Gastrocnemius medialis (tissue), 4 donors: ENCODE results near the gene AMT. TPM values are rescaled to one million over a fixed set of nuclear protein-coding genes. Genes with fewer than 3 reads are reported as not detected.
A peak's percentile ranks its signal among the peaks of the same experiment; 100 is the strongest.
"Not testable (repeated sequence)": the region's sequence is repeated elsewhere in the genome, so short reads cannot be mapped to it uniquely, and the experiment has no call there.

Experiments used
- ATAC-seq, 2 donors: fragments of 150-250 bp; one replicate each; pipeline ENCODE4 v1.9.1; 2016
- DNase-seq, 2 donors: peaks; one replicate each; pipeline ENCODE4 v3.0.0-alpha.2; 2019
- H3K27ac ChIP-seq, 4 donors: fragments of 200-600 bp; sonication (generic); 1 replicate in 1 of 4; 2 replicates in 3 of 4; pipeline ENCODE4 v1.5.1; 2016 to 2018; ENCODE audit warnings: mild to moderate bottlenecking in 2 of 4, moderate library complexity in 1 of 4
- H3K27me3 ChIP-seq, 3 donors: fragments of 200-600 bp; sonication (generic) in 2 of 3; 1 replicate in 1 of 3; 2 replicates in 2 of 3; pipeline versions ENCODE4 v1.5.1 to v1.6.0; 2016 to 2019; ENCODE audit warnings: mild to moderate bottlenecking in 1 of 3, moderate library complexity in 1 of 3
- H3K36me3 ChIP-seq, 2 donors: fragments of 200-600 bp; sonication (generic) in 1 of 2; one replicate each; pipeline ENCODE4 v1.5.1; 2017 to 2018
- H3K4me1 ChIP-seq, 2 donors: fragments of 200-600 bp; sonication (generic) in 1 of 2; one replicate each; pipeline ENCODE4 v1.5.1; 2016 to 2017; ENCODE audit warnings: mild to moderate bottlenecking in 2 of 2
- H3K4me3 ChIP-seq, 4 donors: fragments of 200-600 bp; sonication (generic) in 3 of 4; 1 replicate in 1 of 4; 2 replicates in 3 of 4; pipeline ENCODE4 v1.5.1; 2016 to 2019; ENCODE audit warnings: mild to moderate bottlenecking in 2 of 4
- H3K9me3 ChIP-seq, 3 donors: fragments of 200-600 bp; sonication (generic) in 2 of 3; 1 replicate in 1 of 3; 2 replicates in 2 of 3; pipeline ENCODE4 v1.5.1; 2016 to 2019
- POLR2A ChIP-seq, 2 donors: fragments of 450-650 bp; IDR thresholded peaks; one replicate each; pipeline ENCODE4 v1.6.1; 2017; ENCODE audit warnings: antibody characterized with exemption in 2 of 2, mild to moderate bottlenecking in 2 of 2, moderate library complexity in 2 of 2
- in situ Hi-C, 4 donors: fragments of 200-750 bp; cut with MboI; loops; one replicate each; pipeline versions ENCODE4 v1.15.0 to v1.8.0; 2017; ENCODE audit warnings: low sequenced_read_pairs in 4 of 4
- intact Hi-C: fragments of 100-400 bp; cut with DNase I; formaldehyde crosslinking; loops from one replicate; pipeline ENCODE4 v1.15.1; 2023; ENCODE audit warnings: low total_unique reads
- total RNA-seq, 4 donors: library from RNA; depleted of rRNA; stranded (reverse); fragments of >200 nt; gene quantifications; one replicate each; pipeline versions ENCODE4 v1.1.0 to v1.2.3, GENCODE V29; 2016
- TF ChIP-seq, protein P1 (sequence below), 5 experiments: fragments of 450-650 bp in 3 of 5; fragments of 200-600 bp in 2 of 5; sonication (generic) in 2 of 5; IDR thresholded peaks in 4 of 5; conservative IDR thresholded peaks in 1 of 5; 1 replicate in 4 of 5; 2 replicates in 1 of 5; pipeline ENCODE4 v1.5.1; 2016 to 2019; ENCODE audit warnings: antibody characterized with exemption in 5 of 5, mild to moderate bottlenecking in 3 of 5, moderate library complexity in 3 of 5

Gene AMT
- total RNA-seq, 4 donors from 2014 or later, result 0.52 to 1.3 (median 1.1) TPM; not detected in 1

DNA sequence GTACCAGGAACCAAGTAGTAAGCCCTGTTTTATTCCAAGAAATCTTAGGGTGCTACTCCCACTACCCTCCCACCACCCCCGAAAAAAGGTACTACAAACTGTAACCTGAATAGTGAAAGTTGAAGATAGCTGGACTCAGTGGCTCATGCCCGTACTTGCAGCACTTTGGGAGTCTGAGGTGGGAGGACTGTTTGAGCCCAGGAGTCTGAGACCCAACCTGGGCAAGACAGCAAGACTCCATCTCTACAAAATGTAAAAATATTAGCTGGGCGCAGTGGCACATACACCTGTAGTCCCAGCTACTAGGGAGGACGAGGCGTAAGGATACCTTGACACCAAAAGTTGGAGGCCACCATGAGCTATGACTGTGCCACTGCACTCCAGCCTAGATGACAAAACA lies 18.4 kb downstream of the AMT start:
- peak overlapping the region in 3 of 4 donors; percentile 7 to 96 (median 14) for H3K27ac ChIP-seq
- no peaks in the 10 kb centered on the region for H3K27me3 ChIP-seq
- H3K9me3 ChIP-seq, result no peaks in the 10 kb centered on the region
- intact Hi-C loops, result no loop called here
- H3K4me3 ChIP-seq, result no peak overlapping the region
- H3K4me1 ChIP-seq, result peaks cover 73 to 82% of the 10 kb centered on the region in 2 donors
- no peak for DNase-seq
- no peak for ATAC-seq
- H3K36me3 ChIP-seq, result no peaks in the 10 kb centered on the region
- in situ Hi-C loops, result no loop called here
- TF ChIP-seq POLR2A (IDR thresholded peaks at IDR 0.05), result no peak
- TF ChIP-seq, protein P1, sequence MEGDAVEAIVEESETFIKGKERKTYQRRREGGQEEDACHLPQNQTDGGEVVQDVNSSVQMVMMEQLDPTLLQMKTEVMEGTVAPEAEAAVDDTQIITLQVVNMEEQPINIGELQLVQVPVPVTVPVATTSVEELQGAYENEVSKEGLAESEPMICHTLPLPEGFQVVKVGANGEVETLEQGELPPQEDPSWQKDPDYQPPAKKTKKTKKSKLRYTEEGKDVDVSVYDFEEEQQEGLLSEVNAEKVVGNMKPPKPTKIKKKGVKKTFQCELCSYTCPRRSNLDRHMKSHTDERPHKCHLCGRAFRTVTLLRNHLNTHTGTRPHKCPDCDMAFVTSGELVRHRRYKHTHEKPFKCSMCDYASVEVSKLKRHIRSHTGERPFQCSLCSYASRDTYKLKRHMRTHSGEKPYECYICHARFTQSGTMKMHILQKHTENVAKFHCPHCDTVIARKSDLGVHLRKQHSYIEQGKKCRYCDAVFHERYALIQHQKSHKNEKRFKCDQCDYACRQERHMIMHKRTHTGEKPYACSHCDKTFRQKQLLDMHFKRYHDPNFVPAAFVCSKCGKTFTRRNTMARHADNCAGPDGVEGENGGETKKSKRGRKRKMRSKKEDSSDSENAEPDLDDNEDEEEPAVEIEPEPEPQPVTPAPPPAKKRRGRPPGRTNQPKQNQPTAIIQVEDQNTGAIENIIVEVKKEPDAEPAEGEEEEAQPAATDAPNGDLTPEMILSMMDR (IDR thresholded peaks at IDR 0.05 in 4 of 5, conservative IDR thresholded peaks at IDR 0.05 in 1 of 5), result no peak

DNA sequence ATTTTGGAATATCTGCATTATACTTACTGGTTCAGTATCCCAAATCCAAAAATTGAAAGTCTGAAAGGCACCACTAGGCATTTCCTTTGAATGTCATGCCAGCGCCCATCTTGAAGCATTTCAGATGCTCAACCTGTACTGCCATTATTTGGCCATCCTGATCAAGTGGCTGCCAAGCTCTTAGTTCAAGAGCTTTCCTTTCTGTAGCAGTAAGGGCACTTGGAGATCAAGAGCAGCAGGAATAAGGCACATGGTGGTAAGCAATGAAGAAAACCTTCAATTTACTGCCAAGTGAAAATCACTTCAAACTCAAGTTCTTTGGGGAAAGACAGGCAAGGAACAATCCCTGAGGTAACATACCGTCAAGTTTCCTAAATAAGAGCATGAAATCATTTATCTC lies 20.5 kb downstream of the AMT start:
- intact Hi-C loops, result no loop called here
- H3K4me1 ChIP-seq, result peaks cover 67 to 78% of the 10 kb centered on the region in 2 donors
- no peaks in the 10 kb centered on the region for H3K27me3 ChIP-seq
- no peak for TF ChIP-seq POLR2A (IDR thresholded peaks at IDR 0.05)
- TF ChIP-seq, protein P1 (IDR thresholded peaks at IDR 0.05 in 4 of 5, conservative IDR thresholded peaks at IDR 0.05 in 1 of 5), result no peak
- ATAC-seq, result no peak
- in situ Hi-C loops, result no loop called here
- H3K36me3 ChIP-seq, result no peaks in the 10 kb centered on the region
- DNase-seq, result no peak
- H3K9me3 ChIP-seq, result no peaks in the 10 kb centered on the region
- no peak overlapping the region for H3K4me3 ChIP-seq
- H3K27ac ChIP-seq, result peak overlapping the region in 2 of 4 donors; percentile 18 to 96

DNA sequence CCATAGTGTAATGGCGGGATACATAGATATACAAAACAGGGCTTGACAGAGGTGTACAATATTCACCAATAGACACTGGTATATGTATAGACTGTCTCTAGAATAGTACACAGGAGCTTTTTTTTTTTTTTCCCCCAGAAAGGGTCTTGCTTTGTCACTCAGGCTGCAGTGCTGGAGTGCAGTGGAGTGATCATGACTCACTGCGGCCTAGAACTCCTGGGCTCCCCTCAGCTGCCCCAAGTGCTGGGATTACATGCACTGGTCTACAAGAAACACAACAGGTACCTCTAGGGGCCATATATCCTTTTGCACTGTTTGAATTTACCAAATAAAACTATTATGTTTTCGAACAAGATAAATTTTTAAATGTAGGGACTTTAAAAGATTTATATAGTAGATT lies 22.8 kb downstream of the AMT start:
- peak overlapping the region; percentile 10 to 67 (median 40) for H3K27ac ChIP-seq
- no peaks in the 10 kb centered on the region for H3K9me3 ChIP-seq
- DNase-seq (no peak), ATAC-seq (no peak)
- intact Hi-C loops (no loop called here), in situ Hi-C loops (no loop called here)
- H3K27me3 ChIP-seq, result no peaks in the 10 kb centered on the region
- TF ChIP-seq, protein P1 (IDR thresholded peaks at IDR 0.05 in 4 of 5, conservative IDR thresholded peaks at IDR 0.05 in 1 of 5), result no peak
- TF ChIP-seq POLR2A (IDR thresholded peaks at IDR 0.05), result no peak
- no peak overlapping the region for H3K4me3 ChIP-seq
- peaks cover 55 to 65% of the 10 kb centered on the region in 2 donors for H3K4me1 ChIP-seq
- H3K36me3 ChIP-seq, result peaks cover 0 to 10% of the 10 kb centered on the region in 2 donors

DNA sequence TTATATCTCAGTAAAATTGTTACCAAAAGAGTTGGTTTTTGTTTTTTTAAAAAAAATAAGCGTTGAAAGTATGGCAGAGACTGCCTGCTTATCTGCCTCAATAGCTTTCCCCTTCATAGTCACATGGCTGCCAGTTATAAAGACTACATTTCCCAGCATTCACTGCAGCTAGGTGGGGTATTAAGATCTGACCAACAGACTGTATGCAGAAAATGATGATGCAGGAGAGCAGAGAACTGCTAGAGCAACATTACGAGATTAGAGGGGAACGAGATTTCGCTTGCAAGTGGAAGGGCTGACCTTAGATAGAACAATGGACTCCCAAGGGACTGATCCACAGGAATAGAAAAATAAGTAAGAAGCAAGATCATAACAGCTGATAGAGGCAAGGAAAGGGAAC lies 24.8 kb downstream of the AMT start:
- intact Hi-C loops, result no loop called here
- Histone ChIP-seq H3K4me3 (no peak overlapping the region), H3K36me3 (peaks cover 0 to 13% of the 10 kb centered on the region in 2 donors), H3K4me1 (peaks cover 53 to 57% of the 10 kb centered on the region in 2 donors), H3K27ac (peak overlapping the region; percentile 60 to 75 (median 64)), H3K27me3 (no peaks in the 10 kb centered on the region), H3K9me3 (no peaks in the 10 kb centered on the region)
- in situ Hi-C loops, result no loop called here
- peak; percentile 77 to 84 for ATAC-seq
- no peak for DNase-seq
- TF ChIP-seq, protein P1 (IDR thresholded peaks at IDR 0.05 in 4 of 5, conservative IDR thresholded peaks at IDR 0.05 in 1 of 5), result no peak
- no peak for TF ChIP-seq POLR2A (IDR thresholded peaks at IDR 0.05)

DNA sequence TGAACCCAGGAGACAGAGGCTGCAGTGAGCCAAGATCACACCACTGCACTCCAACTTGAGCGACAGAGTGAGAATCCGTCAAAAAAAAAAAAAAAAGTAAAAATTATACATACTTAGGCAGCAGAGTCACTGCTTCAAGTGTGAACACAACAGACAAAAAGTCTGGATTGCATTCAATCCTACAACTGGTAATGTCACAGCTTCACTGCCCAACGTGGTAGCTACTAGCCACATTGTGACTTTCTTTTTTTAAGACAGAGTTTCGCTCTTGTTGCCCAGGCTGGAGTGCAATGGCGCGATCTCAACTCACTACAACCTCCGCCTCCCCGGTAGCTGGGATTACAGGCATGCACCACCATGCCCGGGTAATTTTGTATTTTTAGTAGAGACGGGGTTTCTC lies 31.0 kb downstream of the AMT start:
- peaks cover 42 to 44% of the 10 kb centered on the region in 2 donors for H3K4me1 ChIP-seq
- in situ Hi-C loops, ATAC-seq, DNase-seq, H3K27me3 ChIP-seq, H3K4me3 ChIP-seq, H3K9me3 ChIP-seq, H3K27ac ChIP-seq: not testable (repeated sequence)
- intact Hi-C loops, result loop anchor here (5.0 kb wide), 1 partner anchor 1204 kb away; the partner anchor contains the start of gene CDC25A
- peaks cover 0 to 12% of the 10 kb centered on the region in 2 donors for H3K36me3 ChIP-seq
